Naive thymus-derived CD4-positive, alpha-beta T cell (primary cell): Measurements from ENCODE around the gene KIF3B. TPM values are rescaled to one million over a fixed set of nuclear protein-coding genes. Genes with fewer than 3 reads are reported as not detected.
"Not testable (repeated sequence)": the region's sequence is repeated elsewhere in the genome, so short reads cannot be mapped to it uniquely, and the experiment has no call there.

Source experiments
- ATAC-seq: fragments of 150-1000 bp; cut with Tn5 transposase; 2 replicates; pipeline ENCODE4 v1.10.0; 2021; ENCODE audit warnings: mild to moderate bottlenecking, moderate library complexity
- CTCF ChIA-PET: fragments of 350-600 bp; sonication (Branson Sonifier 250); formaldehyde crosslinking; loops from one replicate; lab custom pipeline; 2021; ENCODE audit warnings: antibody characterized with exemption; lab: Charles Lee
- POLR2A ChIA-PET: fragments of 350-600 bp; sonication (Branson Sonifier 250); formaldehyde crosslinking; loops from one replicate; lab custom pipeline; 2021; ENCODE audit warnings: antibody characterized with exemption, inconsistent platforms; lab: Charles Lee
- DNase-seq, 9 donors: peaks; one replicate each; pipeline versions ENCODE4 v3.0.0 to v3.0.0-alpha.2; 2020 to 2022; ENCODE audit warnings: mixed read lengths in 1 of 9
- H3K27ac ChIP-seq: one replicate; pipeline ENCODE4 v1.7.0; 2013; ENCODE audit warnings: mild to moderate bottlenecking, low read depth, low read length, moderate library complexity
- H3K27me3 ChIP-seq, 2 donors: one replicate each; pipeline ENCODE4 v1.7.0; 2013; ENCODE audit warnings: low read length in 2 of 2, mild to moderate bottlenecking in 2 of 2, moderate library complexity in 2 of 2; ENCODE audit not compliant: control insufficient read depth in 2 of 2, insufficient read depth in 2 of 2
- H3K36me3 ChIP-seq, 3 experiments: 1 replicate in 2 of 3; 2 replicates in 1 of 3; pipeline ENCODE4 v1.7.0; 2013; ENCODE audit warnings: low read length in 3 of 3, mild to moderate bottlenecking in 3 of 3, moderate library complexity in 1 of 3; ENCODE audit not compliant: insufficient read depth in 3 of 3, control insufficient read depth in 2 of 3
- H3K4me1 ChIP-seq, 2 donors: one replicate each; pipeline ENCODE4 v1.7.0; 2013; ENCODE audit warnings: low read length in 2 of 2, mild to moderate bottlenecking in 2 of 2, moderate library complexity in 1 of 2; ENCODE audit not compliant: control insufficient read depth in 2 of 2, insufficient read depth in 2 of 2
- H3K4me3 ChIP-seq: 2 replicates; pipeline ENCODE4 v1.7.0; 2013; ENCODE audit warnings: mild to moderate bottlenecking, low read length
- H3K9me3 ChIP-seq, 3 experiments: 1 replicate in 2 of 3; 2 replicates in 1 of 3; pipeline ENCODE4 v1.7.0; 2013; ENCODE audit warnings: low read length in 3 of 3; ENCODE audit not compliant: control insufficient read depth in 2 of 3
- H3K27ac Mint-ChIP-seq, 9 donors: one replicate each; pipeline ENCODE4 v1.8.0; 2020 to 2022; ENCODE audit warnings: mixed read lengths in 9 of 9, mild to moderate bottlenecking in 8 of 9, moderate library complexity in 5 of 9, inconsistent platforms in 2 of 9
- H3K27me3 Mint-ChIP-seq, 5 donors: one replicate each; pipeline ENCODE4 v1.8.0; 2021 to 2022; ENCODE audit warnings: mixed read lengths in 5 of 5, mild to moderate bottlenecking in 1 of 5
- H3K36me3 Mint-ChIP-seq, 5 donors: one replicate each; pipeline ENCODE4 v1.8.0; 2020 to 2022; ENCODE audit warnings: mixed read lengths in 5 of 5, mild to moderate bottlenecking in 3 of 5, inconsistent platforms in 1 of 5
- H3K4me1 Mint-ChIP-seq, 7 donors: one replicate each; pipeline ENCODE4 v1.8.0; 2020 to 2022; ENCODE audit warnings: mixed read lengths in 7 of 7, mild to moderate bottlenecking in 3 of 7, inconsistent platforms in 1 of 7
- H3K4me3 Mint-ChIP-seq, 10 donors: one replicate each; pipeline ENCODE4 v1.8.0; 2020 to 2022; ENCODE audit warnings: mild to moderate bottlenecking in 10 of 10, mixed read lengths in 10 of 10, moderate library complexity in 6 of 10, inconsistent platforms in 2 of 10
- H3K9me3 Mint-ChIP-seq, 11 donors: one replicate each; pipeline ENCODE4 v1.8.0; 2020 to 2022; ENCODE audit warnings: mixed read lengths in 11 of 11, mild to moderate bottlenecking in 4 of 11, inconsistent platforms in 1 of 11, moderate library complexity in 1 of 11
- intact Hi-C, 2 donors: fragments of 100-400 bp; cut with micrococcal nuclease; formaldehyde crosslinking; loops; one replicate each; pipeline ENCODE4 v1.15.1; 2023
- polyA plus RNA-seq, 2 donors: library from polyadenylated mRNA; unstranded; fragments of 300-500 nt; fragmentation: Illumina TruSeq; gene quantifications; one replicate each; pipeline ENCODE4 v1.2.3, GENCODE V29; 2021
- total RNA-seq, 6 experiments: library from RNA in 5 of 6; stranded (reverse) in 5 of 6; gene quantifications; 1 replicate in 5 of 6; 2 replicates in 1 of 6; pipeline ENCODE4 v1.2.3 and lab custom pipeline; 2021 to 2026

The KIF3B gene
- total and polyA plus RNA-seq, 7 experiments from 2014 or later, result 1.5 to 19.5 (median 11.0) TPM

DNA sequence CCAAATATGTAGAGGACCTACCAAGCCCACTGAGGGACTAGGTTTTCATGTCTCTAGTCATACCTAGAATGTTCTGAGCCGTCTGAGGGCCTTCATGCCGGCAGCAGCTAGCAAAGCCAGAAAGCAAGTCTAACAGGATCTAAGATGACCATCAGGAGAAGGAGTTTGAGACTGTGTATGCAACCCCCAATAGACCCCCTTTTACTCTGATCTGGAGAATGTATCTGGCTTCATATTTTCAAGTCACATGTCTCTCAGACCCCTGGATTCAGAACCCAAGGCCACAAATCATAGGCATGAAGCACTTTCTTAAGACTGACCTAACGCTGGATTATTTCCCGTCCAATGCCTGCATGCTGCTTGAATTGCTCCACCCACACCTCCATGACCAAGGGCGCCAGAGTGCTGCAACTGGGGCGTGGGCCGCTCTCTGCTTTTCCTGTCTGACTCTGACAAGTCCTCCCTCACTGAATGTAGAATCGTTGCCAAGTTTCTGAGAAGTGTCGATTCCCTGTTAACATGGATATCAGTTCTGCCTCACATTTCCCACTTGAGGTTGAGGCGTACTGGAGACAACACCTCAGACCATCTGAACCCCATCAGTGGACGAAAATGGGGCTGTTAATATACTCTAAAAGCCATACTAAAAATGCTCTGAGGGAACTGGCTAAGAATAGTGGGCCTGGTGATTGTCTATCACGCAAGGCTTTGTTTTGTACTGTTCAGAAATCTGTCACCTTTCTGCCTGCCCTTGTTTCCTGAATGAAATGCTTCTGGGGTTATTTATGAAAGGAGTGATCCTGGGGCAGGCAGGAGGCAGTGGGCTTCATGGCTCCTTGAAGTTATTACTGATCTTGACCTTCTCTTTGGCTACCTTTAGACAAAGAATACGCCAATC lies 56.8 kb downstream of the KIF3B start:
- Histone ChIP-seq H3K27me3 (no peaks in the 10 kb centered on the region), H3K4me3 (no peak overlapping the region), H3K9me3 (no peaks in the 10 kb centered on the region), H3K36me3 (peaks cover 8 to 36% (median 11%) of the 10 kb centered on the region in 3 experiments), H3K27ac (no peak overlapping the region), H3K4me1 (peaks cover 5 to 13% of the 10 kb centered on the region in 2 donors)
- Mint-ChIP-seq H3K36me3 (peaks cover 0 to 19% (median 9%) of the 10 kb centered on the region in 5 donors), H3K27me3 (no peaks in the 10 kb centered on the region), H3K4me1 (peaks cover 4 to 28% (median 7%) of the 10 kb centered on the region in 7 donors), H3K9me3 (no peaks in the 10 kb centered on the region), H3K27ac (peak overlapping the region in 6 of 9 donors; percentile 40 to 73 (median 64)), H3K4me3 (peak overlapping the region in 1 of 10 donors; percentile 42)
- ATAC-seq (peak; percentile 81), DNase-seq (peak in 1 of 9 donors; percentile 12)
- POLR2A ChIA-PET, result interaction anchor here (0.8 kb wide), 1 partner anchor 143 kb away, joined by 3 read pairs; no protein-coding TSS in a partner anchor
- intact Hi-C loops, result no loop called here
- CTCF ChIA-PET, result no interaction called here

DNA sequence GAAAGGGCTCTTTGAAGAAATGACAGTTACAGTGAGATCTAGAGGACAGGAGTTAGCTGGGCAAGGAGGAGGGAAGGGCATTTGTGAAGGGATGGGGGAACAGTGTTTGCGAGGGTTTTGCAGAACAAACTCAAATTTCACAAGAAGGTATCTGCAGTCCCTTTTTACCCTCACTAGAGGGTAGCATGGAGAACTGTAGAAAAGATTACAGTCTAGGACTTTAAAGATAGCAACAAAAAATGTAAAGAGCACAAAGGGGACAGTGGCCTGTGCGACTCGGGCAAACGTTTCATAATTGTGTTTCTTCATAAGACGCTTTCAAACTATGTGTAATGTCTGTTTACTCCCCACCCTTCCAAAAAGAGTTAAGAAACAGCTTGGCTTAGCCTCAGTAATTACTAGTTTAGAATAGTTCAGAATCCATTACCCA lies 59.5 kb downstream of the KIF3B start:
- Histone ChIP-seq H3K4me1 (peaks cover 5 to 13% of the 10 kb centered on the region in 2 donors), H3K27ac (no peak overlapping the region), H3K27me3 (no peaks in the 10 kb centered on the region), H3K9me3 (no peaks in the 10 kb centered on the region), H3K36me3 (peaks cover 0 to 13% (median 0%) of the 10 kb centered on the region in 3 experiments), H3K4me3 (no peak overlapping the region)
- H3K36me3 Mint-ChIP-seq, result peaks cover 0 to 11% (median 6%) of the 10 kb centered on the region in 5 donors
- peak overlapping the region in 3 of 9 donors; percentile 5 to 75 (median 18) for H3K27ac Mint-ChIP-seq
- H3K4me1 Mint-ChIP-seq, result peaks cover 5 to 27% (median 8%) of the 10 kb centered on the region in 7 donors
- H3K27me3 Mint-ChIP-seq, result no peaks in the 10 kb centered on the region
- peak in 7 of 9 donors; percentile 18 to 57 (median 35) for DNase-seq
- intact Hi-C loops, result loop anchor here (1.0 to 5.0 kb wide), 7 partner anchors 21 to 316 kb away; partner anchors contain the start of gene ASXL1 (in 2 of the 2)
- POLR2A ChIA-PET, result interaction anchor here (1.7 kb wide), 1 partner anchor 21 kb away, joined by 5 read pairs; the partner anchor contains the start of gene ASXL1
- ATAC-seq, result peak; percentile 79
- H3K9me3 Mint-ChIP-seq, result no peaks in the 10 kb centered on the region
- H3K4me3 Mint-ChIP-seq, result no peak overlapping the region
- CTCF ChIA-PET, result interaction anchor here (0.6 to 1.6 kb wide), 5 partner anchors 94 to 891 kb away, joined by 3 to 7 read pairs (median 5); no protein-coding TSS in a partner anchor

DNA sequence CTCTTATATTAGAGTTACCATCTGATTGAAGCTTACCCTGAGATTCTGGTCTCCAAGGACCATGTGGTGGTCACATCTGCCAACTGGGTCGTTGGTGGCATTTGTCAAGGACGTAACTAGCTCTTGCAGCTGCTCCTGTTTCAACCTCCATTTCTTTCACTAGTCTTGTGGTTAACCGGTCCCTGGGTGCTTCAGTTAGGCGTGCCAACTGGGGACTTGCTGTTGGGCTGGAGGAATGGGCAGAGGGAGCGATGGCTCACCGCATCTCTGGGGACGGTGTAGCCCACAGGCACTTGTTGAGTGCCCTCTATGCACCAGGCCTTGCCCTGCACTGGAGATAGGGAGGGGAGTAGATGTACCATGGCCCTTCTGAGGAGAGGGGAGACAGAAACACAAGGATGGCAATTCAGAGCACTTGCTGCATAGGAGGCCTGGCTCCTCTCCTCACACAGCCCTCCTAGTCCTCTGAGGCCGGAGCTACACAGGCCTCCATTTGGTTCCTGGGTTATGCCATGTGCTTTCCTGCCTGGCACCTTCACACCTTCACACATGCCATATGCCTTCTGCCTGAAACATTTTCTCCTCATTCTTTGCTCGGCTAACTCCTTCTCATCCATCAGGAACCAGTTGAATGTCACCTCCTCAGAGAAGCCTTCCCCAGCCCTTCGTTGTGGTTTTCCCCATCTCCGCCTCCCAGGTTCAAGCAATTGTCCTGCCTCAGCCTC lies 60.6 kb downstream of the KIF3B start:
- Histone ChIP-seq H3K27me3 (no peaks in the 10 kb centered on the region), H3K4me3 (no peak overlapping the region), H3K27ac (no peak overlapping the region), H3K4me1 (peaks cover 5 to 7% of the 10 kb centered on the region in 2 donors), H3K36me3 (peaks cover 0 to 1% (median 0%) of the 10 kb centered on the region in 3 experiments), H3K9me3 (no peaks in the 10 kb centered on the region)
- Mint-ChIP-seq H3K4me1 (peaks cover 5 to 27% (median 8%) of the 10 kb centered on the region in 7 donors), H3K36me3 (peaks cover 0 to 8% (median 3%) of the 10 kb centered on the region in 5 donors), H3K9me3 (no peaks in the 10 kb centered on the region), H3K27me3 (no peaks in the 10 kb centered on the region), H3K4me3 (no peak overlapping the region), H3K27ac (peak overlapping the region in 1 of 9 donors; percentile 63)
- ATAC-seq, result no peak
- CTCF ChIA-PET, result no interaction called here
- POLR2A ChIA-PET, result no interaction called here
- intact Hi-C loops, result loop anchor here (1.0 to 5.0 kb wide), 7 partner anchors 20 to 315 kb away; partner anchors contain the start of gene ASXL1 (in 2 of the 2)
- no peak for DNase-seq

DNA sequence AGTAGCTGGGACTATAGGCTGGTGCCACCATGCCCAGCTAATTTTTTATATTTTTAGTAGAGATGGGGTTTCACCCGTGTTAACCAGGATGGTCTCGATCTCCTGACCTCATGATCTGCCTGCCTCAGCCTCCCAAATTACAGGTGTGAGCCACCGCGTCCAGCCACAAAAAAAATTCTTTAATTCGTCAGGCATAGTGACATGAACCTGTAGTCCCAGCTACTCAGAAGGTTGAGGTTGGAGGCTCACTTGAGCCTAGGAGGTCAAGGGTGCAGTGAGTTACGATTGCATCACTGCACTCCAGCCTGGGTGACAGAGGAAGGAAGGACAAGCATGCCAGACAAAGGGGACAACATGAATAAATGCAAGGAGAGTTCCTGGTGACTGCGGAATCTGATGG lies 61.2 kb downstream of the KIF3B start:
- H3K27me3 Mint-ChIP-seq, result no peaks in the 10 kb centered on the region
- H3K27me3 ChIP-seq, result no peaks in the 10 kb centered on the region
- no peak overlapping the region for H3K4me3 ChIP-seq
- peaks cover 0 to 7% (median 3%) of the 10 kb centered on the region in 5 donors for H3K36me3 Mint-ChIP-seq
- H3K4me1 ChIP-seq, result peaks cover 5% of the 10 kb centered on the region in 2 donors
- intact Hi-C loops, result loop anchor here in 1 of 2 donors (5.0 kb wide), 1 partner anchor 99 kb away; no protein-coding TSS in a partner anchor
- ChIA-PET CTCF (no interaction called here), POLR2A (no interaction called here)
- peaks cover 5 to 25% (median 8%) of the 10 kb centered on the region in 7 donors for H3K4me1 Mint-ChIP-seq
- H3K4me3 Mint-ChIP-seq, result no peak overlapping the region
- H3K27ac Mint-ChIP-seq, result peak overlapping the region in 1 of 9 donors; percentile 4
- DNase-seq (no peak), ATAC-seq (no peak)
- no peak overlapping the region for H3K27ac ChIP-seq
- no peaks in the 10 kb centered on the region for H3K9me3 ChIP-seq
- H3K9me3 Mint-ChIP-seq, result no peaks in the 10 kb centered on the region
- no peaks in the 10 kb centered on the region for H3K36me3 ChIP-seq

DNA sequence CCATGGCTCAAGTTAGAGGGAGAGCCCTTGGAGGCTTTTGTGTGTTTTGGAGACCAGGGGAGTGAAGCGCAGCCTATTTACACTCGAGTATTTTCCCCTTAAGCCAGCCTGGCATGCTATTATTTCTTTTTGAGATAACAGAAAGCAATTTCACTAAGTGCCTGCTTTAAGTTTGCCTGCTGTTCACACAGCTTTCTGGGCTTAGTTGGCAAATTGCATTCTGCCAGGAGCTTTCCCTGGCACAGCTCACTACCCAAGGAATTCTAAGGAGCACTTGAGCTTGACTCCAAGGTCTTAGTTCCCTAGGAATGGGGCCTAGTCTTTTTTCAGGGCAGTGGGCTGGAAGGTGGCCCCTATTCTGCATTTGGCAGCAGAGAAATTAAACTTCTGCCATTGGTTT lies 61.7 kb downstream of the KIF3B start:
- ChIA-PET CTCF (no interaction called here), POLR2A (no interaction called here)
- intact Hi-C loops, result loop anchor here in 1 of 2 donors (5.0 kb wide), 1 partner anchor 98 kb away; no protein-coding TSS in a partner anchor
- Histone ChIP-seq H3K27ac (no peak overlapping the region), H3K9me3 (no peaks in the 10 kb centered on the region), H3K4me3 (no peak overlapping the region), H3K36me3 (no peaks in the 10 kb centered on the region), H3K4me1 (peaks cover under 1 to 5% of the 10 kb centered on the region in 2 donors), H3K27me3 (no peaks in the 10 kb centered on the region)
- no peak overlapping the region for H3K4me3 Mint-ChIP-seq
- H3K36me3 Mint-ChIP-seq, result peaks cover 0 to 6% (median 3%) of the 10 kb centered on the region in 5 donors
- no peak for ATAC-seq
- H3K27ac Mint-ChIP-seq, result peak overlapping the region in 1 of 9 donors; percentile 4
- DNase-seq, result no peak
- peaks cover 5 to 21% (median 8%) of the 10 kb centered on the region in 7 donors for H3K4me1 Mint-ChIP-seq
- H3K27me3 Mint-ChIP-seq, result no peaks in the 10 kb centered on the region
- no peaks in the 10 kb centered on the region for H3K9me3 Mint-ChIP-seq

DNA sequence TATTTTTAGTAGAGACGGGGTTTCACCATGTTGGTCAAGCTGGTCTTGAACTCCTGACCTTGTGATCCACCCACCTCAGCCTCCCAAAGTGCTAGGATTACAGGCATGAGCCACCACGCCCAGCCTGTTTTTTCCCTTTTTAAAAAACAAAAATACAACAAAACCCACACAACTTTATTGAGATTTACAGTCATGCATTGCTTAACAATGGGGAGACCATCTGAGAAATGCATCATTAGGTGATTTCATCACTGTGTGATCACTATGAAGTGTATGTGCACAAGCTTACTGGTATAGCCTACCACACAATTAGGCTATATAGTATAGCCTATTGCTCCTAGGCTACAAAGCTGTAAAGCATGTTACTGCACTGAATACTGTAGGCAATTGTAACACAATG lies 63.6 kb downstream of the KIF3B start:
- H3K27ac Mint-ChIP-seq, H3K36me3 ChIP-seq, intact Hi-C loops, H3K4me3 ChIP-seq, CTCF ChIA-PET, H3K9me3 ChIP-seq, H3K27me3 Mint-ChIP-seq, H3K36me3 Mint-ChIP-seq, H3K4me1 ChIP-seq, H3K4me3 Mint-ChIP-seq, H3K9me3 Mint-ChIP-seq, DNase-seq, POLR2A ChIA-PET, H3K27ac ChIP-seq, H3K27me3 ChIP-seq, ATAC-seq: not testable (repeated sequence)
- H3K4me1 Mint-ChIP-seq, result peaks cover 4 to 15% (median 7%) of the 10 kb centered on the region in 7 donors
